Measurements from ENCODE around the gene UBE4B.

UBE4B gene

DNA sequence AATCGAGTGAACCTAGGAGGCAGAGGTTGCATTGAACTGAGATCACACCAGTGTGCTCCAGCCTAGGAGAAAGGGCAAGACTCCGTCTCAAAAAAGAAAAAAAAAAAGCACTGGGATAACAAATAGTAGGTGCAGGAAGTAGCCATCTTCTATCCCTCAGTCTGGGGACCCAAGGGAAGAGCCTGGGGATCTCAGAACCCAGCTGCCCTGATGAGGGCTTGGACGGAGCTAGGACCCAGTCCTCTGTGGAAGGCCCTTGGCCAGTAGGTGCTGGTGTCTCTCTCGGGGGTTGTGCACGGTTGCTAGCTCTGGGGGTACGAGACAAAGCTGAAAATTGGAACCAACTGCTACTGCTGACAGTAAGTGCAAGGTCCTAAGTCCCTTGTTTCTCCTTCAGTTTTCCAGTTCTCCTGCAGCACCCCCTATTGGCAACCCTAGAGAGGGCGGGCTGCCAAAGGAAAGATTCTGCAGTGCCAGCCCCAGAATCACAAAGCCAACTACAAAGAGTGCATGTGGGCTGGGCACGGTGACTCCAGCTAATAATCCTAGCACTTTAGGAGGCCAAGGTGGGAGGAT lies 120.0 kb downstream of the UBE4B start:
- no peak overlapping the region for H3K27ac Mint-ChIP-seq
- H3K4me1 Mint-ChIP-seq, result no peaks in the 10 kb centered on the region
- H3K27me3 Mint-ChIP-seq, result no peaks in the 10 kb centered on the region
- peaks cover 6% of the 10 kb centered on the region for H3K36me3 Mint-ChIP-seq
- no peaks in the 10 kb centered on the region for H3K9me3 Mint-ChIP-seq
- H3K4me3 Mint-ChIP-seq, result no peak overlapping the region
- ATAC-seq, result no peak

GRCh38 chr1:10155087-10155712 lies 122.4 kb downstream of the UBE4B start:
- no peak overlapping the region for H3K4me3 Mint-ChIP-seq
- no peaks in the 10 kb centered on the region for H3K27me3 Mint-ChIP-seq
- H3K36me3 Mint-ChIP-seq, result peaks cover 14% of the 10 kb centered on the region
- ATAC-seq, result no peak
- no peaks in the 10 kb centered on the region for H3K9me3 Mint-ChIP-seq
- H3K27ac Mint-ChIP-seq, result no peak overlapping the region
- no peaks in the 10 kb centered on the region for H3K4me1 Mint-ChIP-seq

- Mint-ChIP-seq H3K4me3 (no peak overlapping the region), H3K36me3 (peaks cover 32% of the 10 kb centered on the region), H3K27ac (no peak overlapping the region), H3K9me3 (no peaks in the 10 kb centered on the region), H3K27me3 (no peaks in the 10 kb centered on the region), H3K4me1 (no peaks in the 10 kb centered on the region)
- ATAC-seq, result no peak
These were observed 127.4 kb downstream of the UBE4B start for GRCh38 chr1:10160173-10160572.

DNA sequence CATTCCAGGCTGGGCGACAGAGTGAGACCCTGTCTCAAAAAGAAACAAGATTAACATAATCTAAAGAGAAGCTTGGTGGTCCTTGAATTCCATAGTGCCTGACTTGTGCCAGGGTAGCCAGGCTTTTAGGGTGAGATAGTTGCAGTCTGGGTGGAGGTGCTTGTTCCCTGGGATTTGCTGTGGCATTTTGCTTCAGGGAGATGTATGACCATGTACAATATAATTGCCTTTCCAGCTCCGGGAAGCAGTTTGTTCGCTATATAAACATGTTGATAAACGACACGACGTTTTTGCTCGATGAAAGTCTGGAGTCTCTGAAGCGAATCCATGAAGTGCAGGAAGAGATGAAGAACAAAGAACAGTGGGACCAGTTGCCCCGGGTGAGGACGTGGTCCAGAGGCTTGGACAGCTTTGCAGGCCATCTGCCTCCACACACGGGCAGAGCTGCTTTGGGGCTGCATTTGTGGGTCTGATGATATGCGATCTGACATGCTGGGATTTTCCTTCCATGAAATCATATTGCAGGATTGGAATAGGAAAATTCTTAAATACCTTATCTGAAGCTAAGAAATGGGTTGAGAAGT lies 128.2 kb downstream of the UBE4B start:
- Mint-ChIP-seq H3K9me3 (no peaks in the 10 kb centered on the region), H3K27me3 (no peaks in the 10 kb centered on the region), H3K27ac (no peak overlapping the region), H3K36me3 (peaks cover 40% of the 10 kb centered on the region), H3K4me1 (no peaks in the 10 kb centered on the region), H3K4me3 (no peak overlapping the region)
- ATAC-seq, result no peak

- no peaks in the 10 kb centered on the region for H3K9me3 Mint-ChIP-seq
- H3K27me3 Mint-ChIP-seq, result no peaks in the 10 kb centered on the region
- H3K4me1 Mint-ChIP-seq, result no peaks in the 10 kb centered on the region
- no peak for ATAC-seq
- H3K4me3 Mint-ChIP-seq, result no peak overlapping the region
- peaks cover 47% of the 10 kb centered on the region for H3K36me3 Mint-ChIP-seq
- H3K27ac Mint-ChIP-seq, result no peak overlapping the region
These were observed 129.0 kb downstream of the UBE4B start for GRCh38 chr1:10161541-10162290.

DNA sequence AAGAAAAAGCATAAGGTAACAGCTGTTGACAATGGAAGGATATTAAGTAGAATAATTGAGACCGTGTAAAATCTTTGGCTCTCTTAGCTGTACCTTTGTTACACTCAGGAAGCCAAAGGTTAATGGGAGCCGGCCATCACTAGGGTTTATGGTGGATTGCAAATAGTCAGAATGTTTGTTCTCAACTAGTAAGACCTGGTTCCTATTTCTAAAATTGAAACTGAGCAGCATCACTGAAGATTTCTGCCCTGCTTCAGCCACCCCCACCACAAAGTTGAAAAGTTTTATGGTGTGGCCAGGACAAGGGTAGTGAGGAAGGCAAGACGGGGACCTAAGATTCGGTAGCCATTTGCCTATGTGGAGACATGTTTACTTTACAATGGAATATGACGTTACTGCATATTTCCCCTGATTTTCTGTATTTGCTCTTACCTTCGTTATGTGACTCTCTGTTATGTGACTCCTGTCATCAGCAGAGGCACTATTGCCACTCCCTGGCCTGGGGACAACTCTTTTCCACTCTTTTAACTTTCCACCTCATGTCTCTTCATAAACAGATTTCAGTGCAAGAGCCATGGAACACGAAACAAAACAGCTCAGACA lies 136.3 kb downstream of the UBE4B start:
- Mint-ChIP-seq H3K27me3 (no peaks in the 10 kb centered on the region), H3K36me3 (peaks cover 79% of the 10 kb centered on the region), H3K4me3 (no peak overlapping the region), H3K9me3 (no peaks in the 10 kb centered on the region), H3K4me1 (peaks cover 13% of the 10 kb centered on the region), H3K27ac (peak overlapping the region; percentile 75)
- no peak for ATAC-seq

DNA sequence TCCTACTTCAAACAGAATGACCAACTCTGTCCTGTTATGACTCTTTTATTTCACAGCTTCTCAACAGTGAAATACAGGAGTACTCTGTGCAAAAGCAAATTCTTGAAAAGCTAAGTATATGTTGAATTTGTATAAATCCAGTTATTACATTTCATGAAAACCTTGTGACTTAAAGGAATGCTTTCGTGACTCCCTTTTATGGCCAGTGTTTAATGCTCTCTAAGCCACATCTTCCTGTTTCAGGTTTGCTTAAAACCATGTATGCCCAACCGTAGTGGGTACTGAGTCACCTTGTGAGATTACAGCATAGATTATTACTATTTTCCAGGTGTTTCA lies 137.4 kb downstream of the UBE4B start:
- no peak overlapping the region for H3K4me3 Mint-ChIP-seq
- H3K27me3 Mint-ChIP-seq, result no peaks in the 10 kb centered on the region
- peaks cover 80% of the 10 kb centered on the region for H3K36me3 Mint-ChIP-seq
- H3K27ac Mint-ChIP-seq, result peak overlapping the region; percentile 75
- peaks cover 13% of the 10 kb centered on the region for H3K4me1 Mint-ChIP-seq
- peak; percentile 83 for ATAC-seq
- H3K9me3 Mint-ChIP-seq, result no peaks in the 10 kb centered on the region

DNA sequence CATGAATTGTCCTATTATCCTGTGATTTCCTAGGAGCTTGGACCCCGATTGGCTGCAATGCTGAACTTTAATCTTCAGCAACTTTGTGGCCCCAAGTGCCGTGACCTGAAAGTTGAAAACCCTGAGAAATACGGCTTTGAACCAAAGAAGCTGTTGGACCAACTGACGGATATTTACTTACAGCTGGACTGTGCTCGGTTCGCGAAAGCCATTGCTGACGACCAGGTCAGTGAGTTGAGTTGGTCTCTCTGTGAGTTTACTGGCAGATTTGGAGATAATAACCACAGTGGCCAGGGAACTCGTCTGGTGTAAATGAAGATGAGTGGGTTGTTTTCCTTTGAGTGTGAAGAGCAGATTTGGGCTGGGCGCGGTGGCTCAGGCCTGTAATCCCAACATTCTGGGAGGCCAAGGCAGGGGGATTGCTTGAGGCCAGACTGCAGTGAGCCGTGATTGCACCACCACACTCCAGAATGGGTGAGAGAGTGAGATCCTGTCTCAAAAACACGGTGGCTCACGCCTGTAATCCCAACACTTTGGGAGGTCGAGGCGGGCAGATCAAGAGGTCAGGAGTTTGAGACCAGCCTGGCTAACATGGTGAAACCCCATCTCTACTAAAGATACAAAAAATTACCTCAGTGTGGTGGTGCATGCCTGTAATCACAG lies 138.5 kb downstream of the UBE4B start:
- peaks cover 6% of the 10 kb centered on the region for H3K9me3 Mint-ChIP-seq
- peaks cover 13% of the 10 kb centered on the region for H3K4me1 Mint-ChIP-seq
- no peaks in the 10 kb centered on the region for H3K27me3 Mint-ChIP-seq
- no peak for ATAC-seq
- no peak overlapping the region for H3K4me3 Mint-ChIP-seq
- peaks cover 80% of the 10 kb centered on the region for H3K36me3 Mint-ChIP-seq
- no peak overlapping the region for H3K27ac Mint-ChIP-seq

DNA sequence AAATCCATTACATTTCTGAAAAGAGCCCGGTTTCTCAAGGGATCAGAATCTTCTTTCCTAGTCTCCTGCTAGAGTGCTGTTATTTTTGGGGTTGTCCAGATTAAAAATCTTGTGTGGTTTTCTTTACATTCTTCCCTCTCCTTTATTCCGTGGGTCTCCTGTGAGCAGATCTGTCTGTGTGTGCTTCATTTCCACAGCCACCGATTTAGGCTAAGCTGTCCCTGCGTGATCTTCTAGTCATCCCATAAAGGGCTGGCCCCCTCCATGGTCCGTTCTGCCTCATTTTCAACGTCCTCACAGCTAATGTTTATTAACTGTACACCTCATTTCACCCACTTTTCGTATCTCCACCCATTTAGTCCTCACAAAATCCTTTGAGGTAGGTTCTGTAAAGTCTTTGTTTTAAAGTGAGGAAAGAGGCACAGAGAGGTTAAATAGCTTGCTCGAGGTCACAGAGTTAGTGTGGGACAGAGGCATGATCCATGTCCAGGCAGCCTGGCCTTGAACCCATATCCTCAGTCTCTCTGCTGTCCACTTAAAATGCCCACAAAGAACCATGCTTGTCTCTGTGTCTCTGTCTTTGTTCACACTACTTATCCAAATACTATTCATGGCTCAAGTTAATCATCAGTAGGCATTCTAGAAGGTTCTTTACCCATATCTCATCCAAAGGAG lies 139.4 kb downstream of the UBE4B start:
- no peak for ATAC-seq
- Mint-ChIP-seq H3K27ac (no peak overlapping the region), H3K4me1 (peaks cover 13% of the 10 kb centered on the region)

GRCh38 chr1:10173582-10173981 lies 140.8 kb downstream of the UBE4B start:
- peak overlapping the region; percentile 55 for H3K27ac Mint-ChIP-seq
- peaks cover 13% of the 10 kb centered on the region for H3K4me1 Mint-ChIP-seq
- peaks cover 6% of the 10 kb centered on the region for H3K9me3 Mint-ChIP-seq
- peaks cover 67% of the 10 kb centered on the region for H3K36me3 Mint-ChIP-seq
- H3K27me3 Mint-ChIP-seq, result no peaks in the 10 kb centered on the region
- H3K4me3 Mint-ChIP-seq, result no peak overlapping the region
- peak; percentile 73 for ATAC-seq

More for the DNA sequence above, 139.4 kb downstream of the UBE4B start:
- Mint-ChIP-seq H3K4me3 (no peak overlapping the region), H3K27me3 (no peaks in the 10 kb centered on the region), H3K9me3 (peaks cover 6% of the 10 kb centered on the region), H3K36me3 (peaks cover 78% of the 10 kb centered on the region)

DNA sequence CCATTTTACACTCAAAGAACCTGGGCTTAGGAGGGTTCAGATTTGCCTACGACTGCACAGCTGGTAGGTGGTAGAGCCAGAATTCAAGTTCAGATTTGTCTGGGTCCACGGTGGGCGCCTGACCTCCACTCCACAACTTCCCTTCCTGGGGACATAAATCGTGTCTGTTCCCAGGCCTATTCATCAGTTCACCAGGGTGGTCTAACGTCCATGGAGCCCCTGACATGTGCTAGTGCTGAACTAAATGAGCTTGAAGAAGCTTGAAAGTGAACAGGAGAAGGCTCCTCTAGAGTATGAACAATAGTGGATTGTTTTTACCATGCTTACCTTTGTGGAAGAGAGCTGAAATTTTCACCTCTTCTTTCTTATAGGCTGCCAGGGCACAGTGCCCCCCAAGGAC lies 145.1 kb downstream of the UBE4B start:
- ATAC-seq, result no peak
- H3K4me3 Mint-ChIP-seq, result no peak overlapping the region
- peaks cover 6% of the 10 kb centered on the region for H3K9me3 Mint-ChIP-seq
- H3K36me3 Mint-ChIP-seq, result peaks cover 65% of the 10 kb centered on the region
- peaks cover 6% of the 10 kb centered on the region for H3K4me1 Mint-ChIP-seq
- H3K27ac Mint-ChIP-seq, result no peak overlapping the region
- H3K27me3 Mint-ChIP-seq, result no peaks in the 10 kb centered on the region

DNA sequence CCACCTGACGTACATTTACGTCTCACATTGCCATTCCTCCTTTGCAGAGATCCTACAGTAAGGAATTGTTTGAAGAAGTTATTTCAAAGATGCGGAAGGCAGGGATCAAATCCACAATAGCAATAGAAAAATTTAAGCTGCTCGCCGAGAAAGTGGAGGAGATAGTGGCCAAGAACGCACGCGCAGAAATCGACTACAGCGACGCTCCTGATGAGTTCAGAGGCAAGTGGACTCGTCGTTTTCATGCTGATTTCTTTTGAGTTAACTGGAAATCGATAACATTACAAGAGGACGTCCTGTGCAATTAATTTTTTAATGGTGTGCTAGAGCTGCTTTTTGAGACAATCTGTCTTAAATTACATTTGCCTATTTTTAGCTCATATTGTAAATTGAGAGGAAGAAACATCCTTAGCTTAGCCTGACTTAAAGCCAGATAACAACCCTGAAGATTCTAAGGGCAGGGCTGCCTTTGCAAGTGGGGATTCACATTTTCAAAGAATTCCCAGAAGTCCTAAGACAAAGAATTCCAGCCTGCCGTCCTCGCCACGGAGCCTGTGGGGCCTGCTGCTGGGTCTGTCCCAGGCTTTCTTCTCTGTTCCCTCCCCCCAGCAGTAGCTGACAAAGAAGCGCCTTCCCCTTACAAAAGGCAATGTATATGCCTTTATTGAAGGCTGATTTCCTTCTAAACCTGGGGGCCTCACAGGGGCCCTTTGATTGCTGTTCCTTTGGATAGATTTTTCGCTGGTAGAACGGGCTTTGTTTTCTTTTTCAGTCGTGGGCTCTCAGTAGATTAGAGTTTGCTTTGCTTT lies 146.0 kb downstream of the UBE4B start:
- no peak for ATAC-seq
- H3K4me1 Mint-ChIP-seq, result peaks cover 6% of the 10 kb centered on the region
- peak overlapping the region; percentile 67 for H3K27ac Mint-ChIP-seq
- no peaks in the 10 kb centered on the region for H3K27me3 Mint-ChIP-seq
- H3K36me3 Mint-ChIP-seq, result peaks cover 61% of the 10 kb centered on the region
- H3K4me3 Mint-ChIP-seq, result no peak overlapping the region
- H3K9me3 Mint-ChIP-seq, result peaks cover 6% of the 10 kb centered on the region

DNA sequence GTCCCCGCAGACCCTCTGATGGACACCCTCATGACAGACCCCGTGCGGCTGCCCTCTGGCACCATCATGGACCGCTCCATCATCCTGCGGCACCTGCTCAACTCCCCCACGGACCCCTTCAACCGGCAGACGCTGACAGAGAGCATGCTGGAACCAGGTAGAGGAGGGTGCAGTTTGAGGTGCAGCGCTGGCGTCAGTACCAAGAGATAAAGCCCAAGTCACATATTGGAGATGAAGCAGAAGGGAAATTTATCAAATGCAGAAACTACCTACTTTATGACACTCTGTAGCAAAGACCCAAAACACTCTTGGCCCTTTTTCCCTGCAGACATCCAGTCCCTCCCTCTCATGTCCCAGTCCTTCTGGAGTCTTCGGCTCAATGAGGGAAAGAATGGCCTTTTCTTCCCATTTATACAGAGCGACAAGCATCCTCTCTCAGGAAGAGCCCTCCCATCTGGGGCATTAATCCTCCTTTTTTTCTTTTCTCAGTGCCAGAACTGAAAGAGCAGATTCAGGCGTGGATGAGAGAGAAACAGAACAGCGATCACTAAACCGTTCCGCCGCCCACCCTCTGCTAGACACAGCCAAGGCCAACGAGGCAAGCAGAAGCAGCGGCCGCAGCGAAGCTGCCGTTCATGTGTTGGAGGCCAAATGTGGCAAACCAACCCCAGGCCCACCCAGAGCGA lies 146.8 kb downstream of the UBE4B start:
- peak overlapping the region; percentile 67 for H3K27ac Mint-ChIP-seq
- peaks cover 6% of the 10 kb centered on the region for H3K4me1 Mint-ChIP-seq
- H3K4me3 Mint-ChIP-seq, result no peak overlapping the region
- no peaks in the 10 kb centered on the region for H3K27me3 Mint-ChIP-seq
- ATAC-seq, result no peak
- H3K9me3 Mint-ChIP-seq, result peaks cover 6% of the 10 kb centered on the region
- H3K36me3 Mint-ChIP-seq, result peaks cover 55% of the 10 kb centered on the region
